KMS-11 (cell line): ENCODE data around the gene ISG15.

Experiments
- H2AFZ ChIP-seq: fragments of 200-600 bp; sonication (generic); 2 replicates; pipeline ENCODE4 v1.6.1; 2016; ENCODE audit warnings: antibody characterized with exemption, mixed run types, low read depth
- H3K27ac ChIP-seq: fragments of 200-600 bp; sonication (generic); 2 replicates; pipeline ENCODE4 v1.6.1; 2016; ENCODE audit warnings: mild to moderate bottlenecking, mixed run types
- H3K27me3 ChIP-seq: fragments of 200-600 bp; sonication (generic); 2 replicates; pipeline ENCODE4 v1.6.1; 2017; ENCODE audit warnings: mild to moderate bottlenecking, low read depth, mixed run types, moderate library complexity; ENCODE audit not compliant: insufficient read depth
- H3K36me3 ChIP-seq: fragments of 200-600 bp; sonication (generic); 2 replicates; pipeline ENCODE4 v1.6.1; 2017; ENCODE audit warnings: mild to moderate bottlenecking, mixed run types; ENCODE audit not compliant: insufficient read depth
- H3K4me1 ChIP-seq: fragments of 200-600 bp; sonication (generic); 2 replicates; pipeline ENCODE4 v1.6.1; 2016; ENCODE audit warnings: mild to moderate bottlenecking, low read depth, mixed run types; ENCODE audit not compliant: poor library complexity, severe bottlenecking
- H3K4me2 ChIP-seq: fragments of 200-600 bp; sonication (generic); 2 replicates; pipeline ENCODE4 v1.7.0; 2016; ENCODE audit warnings: mild to moderate bottlenecking, mixed run types
- H3K4me3 ChIP-seq: fragments of 200-600 bp; sonication (generic); IDR thresholded peaks from 2 replicates; pipeline ENCODE4 v1.6.1; 2017; ENCODE audit warnings: low read depth, low read length, mixed read lengths; ENCODE audit not compliant: insufficient read depth
- H3K79me2 ChIP-seq: fragments of 200-600 bp; sonication (generic); 2 replicates; pipeline ENCODE4 v1.6.1; 2016; ENCODE audit warnings: low read depth, mixed run types; ENCODE audit not compliant: insufficient read depth
- H3K9ac ChIP-seq: fragments of 200-600 bp; sonication (generic); 2 replicates; pipeline ENCODE4 v1.6.1; 2016; ENCODE audit warnings: mild to moderate bottlenecking, mixed run types
- H4K20me1 ChIP-seq: fragments of 200-600 bp; sonication (generic); 2 replicates; pipeline ENCODE4 v1.6.1; 2016; ENCODE audit warnings: mild to moderate bottlenecking, mixed run types; ENCODE audit not compliant: insufficient read depth
- CTCF ChIP-seq: fragments of 200-600 bp; sonication (generic); conservative IDR thresholded peaks from 2 replicates; pipeline ENCODE4 v1.6.1; 2017; ENCODE audit warnings: low read depth, mild to moderate bottlenecking, antibody characterized with exemption, low read length, moderate library complexity, mixed read lengths

The ISG15 gene

DNA sequence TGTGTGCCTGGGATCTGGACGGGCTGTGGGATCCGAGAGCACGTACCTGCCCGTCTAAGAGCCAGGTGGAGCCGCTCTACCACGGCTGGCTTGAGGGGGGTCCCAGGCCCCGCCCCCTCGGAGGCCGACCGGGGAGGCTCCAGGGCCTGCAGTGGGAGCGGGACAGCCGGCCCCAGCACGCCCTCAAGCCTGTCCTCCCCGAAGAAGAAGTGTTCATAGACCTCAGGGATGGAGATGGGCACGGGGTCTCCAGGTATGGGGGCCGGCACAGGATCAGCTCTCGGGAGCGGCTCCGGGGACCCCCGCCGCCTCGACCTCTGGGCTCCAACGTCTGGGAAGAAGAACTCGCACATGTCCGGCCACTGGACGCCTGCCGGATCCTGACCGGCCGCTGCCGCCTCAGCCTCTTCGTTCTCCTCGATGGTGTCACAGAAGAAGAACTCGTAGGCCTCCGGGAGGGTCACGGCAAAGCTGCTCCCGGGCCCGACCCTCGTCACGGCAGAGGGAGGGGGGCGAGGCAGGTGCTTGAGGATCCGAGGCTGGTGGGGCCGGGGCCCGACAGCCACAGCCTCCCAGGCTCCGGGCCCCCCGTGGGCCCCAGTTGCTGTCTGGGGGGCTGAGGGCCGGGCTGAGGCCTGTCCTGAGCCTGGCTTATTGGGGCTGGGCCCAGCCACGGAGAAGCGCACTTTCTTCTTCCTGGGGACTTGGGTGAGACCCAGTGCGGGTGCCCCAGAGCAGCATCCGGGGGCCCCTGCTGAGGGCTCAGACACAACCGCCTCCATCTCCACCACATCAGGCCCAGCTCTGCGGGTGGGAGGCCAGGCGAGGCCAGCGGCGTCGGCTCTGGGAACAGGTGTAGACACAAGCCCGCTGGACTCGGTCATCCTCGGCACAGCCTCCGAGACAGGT lies 34.2 kb upstream of the ISG15 start:
- H4K20me1 ChIP-seq = no peaks in the 10 kb centered on the region
- no peak for TF ChIP-seq CTCF
- no peak overlapping the region for H3K9ac ChIP-seq
- H3K27me3 ChIP-seq = peaks cover 71% of the 10 kb centered on the region
- H3K36me3 ChIP-seq = no peaks in the 10 kb centered on the region
- H3K4me3 ChIP-seq = no peak overlapping the region
- H2AFZ ChIP-seq = no peak overlapping the region
- peaks cover 22% of the 10 kb centered on the region for H3K4me1 ChIP-seq
- H3K27ac ChIP-seq = no peak overlapping the region
- H3K4me2 ChIP-seq = no peak overlapping the region
- no peaks in the 10 kb centered on the region for H3K79me2 ChIP-seq

DNA sequence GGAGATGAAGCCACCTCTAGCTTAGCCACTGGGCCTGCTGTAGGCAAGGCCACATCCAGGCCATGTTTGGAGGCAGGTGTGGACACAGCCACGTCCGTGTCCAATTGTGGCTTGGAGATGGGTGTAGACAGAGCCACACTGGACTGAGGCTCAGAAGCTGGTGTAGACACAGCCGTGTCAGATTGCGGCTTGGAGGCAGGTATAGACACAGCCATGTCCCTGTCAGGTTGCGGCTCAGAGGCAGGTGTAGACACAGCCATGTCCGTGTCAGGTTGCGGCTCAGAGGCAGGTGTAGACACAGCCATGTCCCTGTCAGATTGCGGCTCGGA lies 33.6 kb upstream of the ISG15 start:
- no peaks in the 10 kb centered on the region for H3K79me2 ChIP-seq
- no peak for TF ChIP-seq CTCF
- H3K4me2 ChIP-seq = no peak overlapping the region
- H3K27me3 ChIP-seq = peaks cover 69% of the 10 kb centered on the region
- H3K36me3 ChIP-seq = no peaks in the 10 kb centered on the region
- no peaks in the 10 kb centered on the region for H4K20me1 ChIP-seq
- no peak overlapping the region for H3K27ac ChIP-seq
- H3K4me3 ChIP-seq = no peak overlapping the region
- H3K4me1 ChIP-seq = peaks cover 22% of the 10 kb centered on the region
- H2AFZ ChIP-seq = no peak overlapping the region
- H3K9ac ChIP-seq = no peak overlapping the region

- Histone ChIP-seq H3K79me2 (no peaks in the 10 kb centered on the region), H4K20me1 (no peaks in the 10 kb centered on the region), H3K27me3 (peaks cover 69% of the 10 kb centered on the region), H3K4me2 (no peak overlapping the region), H3K4me1 (peaks cover 21% of the 10 kb centered on the region), H2AFZ (no peak overlapping the region), H3K9ac (no peak overlapping the region), H3K36me3 (no peaks in the 10 kb centered on the region), H3K4me3 (no peak overlapping the region), H3K27ac (no peak overlapping the region)
- TF ChIP-seq CTCF = no peak
These were observed 33.1 kb upstream of the ISG15 start for GRCh38 chr1:980137-980571.

DNA sequence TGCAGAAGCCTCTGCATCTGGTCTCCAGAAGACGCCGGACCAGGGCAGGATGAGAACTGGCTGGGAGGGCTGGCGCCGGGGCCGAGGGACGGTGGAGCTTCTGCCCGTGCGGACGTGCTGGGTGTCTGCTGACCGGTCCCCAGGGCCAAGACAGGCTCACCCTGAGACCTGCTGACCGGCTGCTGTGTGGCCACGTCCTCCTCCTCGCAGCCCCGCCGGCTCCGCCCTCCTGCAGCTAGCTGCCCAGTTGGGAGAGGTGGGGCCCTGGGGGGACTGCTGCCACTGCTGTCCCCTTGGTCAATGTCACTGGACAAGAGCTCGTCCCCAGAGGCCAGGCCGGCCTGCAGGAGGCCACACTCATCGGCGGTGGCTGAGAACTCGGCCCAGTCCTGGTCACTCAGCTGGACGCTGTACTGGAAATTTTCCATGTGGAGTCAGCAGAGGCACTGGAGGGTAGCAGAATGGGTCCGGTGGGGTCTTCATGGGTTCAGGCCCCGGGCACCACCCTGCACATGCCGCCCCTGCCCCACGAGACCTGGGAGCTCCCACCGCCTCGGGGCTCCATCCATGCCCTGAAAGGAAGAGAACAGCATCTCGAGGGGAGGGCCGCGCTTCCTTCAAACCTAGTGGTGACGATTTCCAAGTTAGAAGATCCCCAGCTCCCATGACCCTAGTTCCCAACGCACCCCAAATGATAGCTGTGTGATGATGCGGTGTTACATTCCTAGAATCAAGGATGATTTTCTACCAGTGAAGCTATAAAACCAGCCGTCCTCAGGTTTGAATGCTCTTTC lies 32.5 kb upstream of the ISG15 start:
- no peak for TF ChIP-seq CTCF
- Histone ChIP-seq H4K20me1 (no peaks in the 10 kb centered on the region), H3K79me2 (no peaks in the 10 kb centered on the region), H2AFZ (no peak overlapping the region), H3K4me3 (no peak overlapping the region), H3K4me1 (peaks cover 15% of the 10 kb centered on the region), H3K27ac (no peak overlapping the region), H3K4me2 (no peak overlapping the region), H3K36me3 (no peaks in the 10 kb centered on the region), H3K27me3 (peaks cover 74% of the 10 kb centered on the region), H3K9ac (no peak overlapping the region)
